Measurements from ENCODE around the gene DSCAML1.

GRCh38 chr11:117466966-117467365, 330.1 kb downstream of the DSCAML1 start:
- TF ChIP-seq CTCF (conservative IDR thresholded peaks at IDR 0.05; ENCODE audit: low read length) = no peak
- TF ChIP-seq EZH2phosphoT487 (IDR thresholded peaks at IDR 0.05; ENCODE audit: borderline replicate concordance, low read depth, low read length) = no peak

All from OCI-LY7 (cell line).